Stimulated activated effector memory CD8-positive, alpha-beta T cell treated with anti-CD3 and anti-CD28 coated beads, Interleukin-12 subunit alpha, Interleukin-12 subunit beta, amount 100 ng/mL, for 72 hours (primary cell): ENCODE data around the gene SPRR2A.
"Not testable (repeated sequence)": the region's sequence is repeated elsewhere in the genome, so short reads cannot be mapped to it uniquely, and the experiment has no call there.

ENCODE experiments used
- ATAC-seq: fragments of 150-1000 bp; cut with Tn5 transposase; 2 replicates; pipeline ENCODE4 v1.10.0; 2021
- DNase-seq, 2 donors: peaks; one replicate each; pipeline ENCODE4 v3.0.0; 2021 to 2022; ENCODE audit warnings: low spot score in 2 of 2
- H3K27ac Mint-ChIP-seq: one replicate; pipeline ENCODE4 v1.8.0; 2022; ENCODE audit warnings: mild to moderate bottlenecking, mixed read lengths
- H3K36me3 Mint-ChIP-seq: one replicate; pipeline ENCODE4 v1.8.0; 2022; ENCODE audit warnings: mild to moderate bottlenecking, mixed read lengths
- H3K4me1 Mint-ChIP-seq: one replicate; pipeline ENCODE4 v1.8.0; 2022; ENCODE audit warnings: mixed read lengths
- H3K4me3 Mint-ChIP-seq: one replicate; pipeline ENCODE4 v1.8.0; 2022; ENCODE audit warnings: mild to moderate bottlenecking, mixed read lengths
- H3K9me3 Mint-ChIP-seq: one replicate; pipeline ENCODE4 v1.8.0; 2022; ENCODE audit warnings: mixed read lengths

The SPRR2A gene

DNA sequence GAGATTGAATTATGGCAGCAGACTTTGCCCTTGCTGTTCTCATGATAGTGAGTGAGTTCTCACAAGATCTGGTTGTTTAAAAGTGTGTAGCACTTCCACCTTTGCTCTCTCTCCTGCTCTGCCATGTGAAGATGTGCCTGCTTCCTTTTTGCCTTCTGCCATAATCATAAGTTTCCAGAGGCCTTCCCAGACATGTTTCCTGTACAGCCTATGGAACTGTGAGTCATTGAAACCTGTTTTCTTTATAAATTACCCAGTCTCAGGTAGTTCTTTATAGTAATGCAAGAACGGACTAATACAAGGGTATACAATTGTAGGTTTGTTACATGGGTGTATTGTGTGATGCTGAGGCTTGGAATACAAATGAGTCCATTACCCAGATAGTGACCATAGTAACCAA is 22.1 kb downstream of the SPRR2A start:
- ATAC-seq, result no peak
- no peak for DNase-seq
- no peaks in the 10 kb centered on the region for H3K36me3 Mint-ChIP-seq
- H3K4me1 Mint-ChIP-seq, result no peaks in the 10 kb centered on the region
- no peak overlapping the region for H3K27ac Mint-ChIP-seq
- H3K4me3 Mint-ChIP-seq, result no peak overlapping the region
- H3K9me3 Mint-ChIP-seq, result no peaks in the 10 kb centered on the region

DNA sequence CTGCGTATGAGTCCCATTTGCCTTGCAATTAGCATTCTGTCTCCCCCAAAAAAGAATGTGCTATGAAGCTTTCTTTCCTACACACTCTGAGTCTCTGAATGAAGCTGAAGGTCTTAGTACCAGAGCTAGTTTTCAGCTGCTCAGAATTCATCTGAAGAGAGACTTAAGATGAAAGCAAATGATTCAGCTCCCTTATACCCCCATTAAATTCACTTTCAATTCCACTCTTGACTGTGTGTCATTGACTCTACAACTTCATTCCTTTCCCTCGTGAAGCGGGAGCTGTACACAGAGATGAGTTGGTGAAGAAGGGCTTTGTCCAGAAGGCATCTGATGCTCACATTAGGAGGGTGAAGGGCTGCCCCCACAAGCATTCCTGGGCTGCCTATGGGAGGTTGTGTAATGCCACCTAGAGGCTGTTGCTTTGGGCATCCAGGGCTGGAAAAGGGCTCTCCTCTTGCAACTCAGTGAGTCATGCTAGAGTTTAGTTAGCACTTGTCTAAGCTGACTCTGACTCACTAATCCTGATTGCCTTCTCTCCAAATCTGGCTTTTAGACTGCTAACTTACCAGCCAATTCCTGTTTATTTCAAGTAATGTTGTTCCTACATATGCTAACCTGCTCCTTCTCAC is 24.5 kb downstream of the SPRR2A start:
- Mint-ChIP-seq H3K4me3 (no peak overlapping the region), H3K9me3 (no peaks in the 10 kb centered on the region), H3K27ac (no peak overlapping the region), H3K36me3 (no peaks in the 10 kb centered on the region), H3K4me1 (no peaks in the 10 kb centered on the region)
- DNase-seq, result no peak
- ATAC-seq, result peak; percentile 48

DNA sequence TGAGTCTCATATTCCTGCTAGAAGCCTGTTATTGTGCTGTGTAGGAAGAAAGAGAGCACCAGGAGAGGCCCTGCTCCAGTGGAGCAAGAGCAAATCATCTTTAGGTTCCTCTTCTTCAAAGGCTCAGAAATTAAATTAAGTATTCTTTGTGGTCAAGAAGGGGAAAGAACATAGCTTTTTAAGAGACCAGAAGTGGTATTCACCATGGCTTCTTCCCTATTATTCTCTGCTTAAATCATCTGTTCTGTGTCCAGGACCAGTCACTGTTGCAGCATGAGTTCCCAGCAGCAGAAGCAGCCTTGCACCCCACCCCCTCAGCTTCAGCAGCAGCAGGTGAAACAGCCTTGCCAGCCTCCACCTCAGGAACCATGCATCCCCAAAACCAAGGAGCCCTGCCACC is 25.2 kb downstream of the SPRR2A start:
- H3K4me3 Mint-ChIP-seq, result no peak overlapping the region
- ATAC-seq, result no peak
- no peaks in the 10 kb centered on the region for H3K9me3 Mint-ChIP-seq

DNA sequence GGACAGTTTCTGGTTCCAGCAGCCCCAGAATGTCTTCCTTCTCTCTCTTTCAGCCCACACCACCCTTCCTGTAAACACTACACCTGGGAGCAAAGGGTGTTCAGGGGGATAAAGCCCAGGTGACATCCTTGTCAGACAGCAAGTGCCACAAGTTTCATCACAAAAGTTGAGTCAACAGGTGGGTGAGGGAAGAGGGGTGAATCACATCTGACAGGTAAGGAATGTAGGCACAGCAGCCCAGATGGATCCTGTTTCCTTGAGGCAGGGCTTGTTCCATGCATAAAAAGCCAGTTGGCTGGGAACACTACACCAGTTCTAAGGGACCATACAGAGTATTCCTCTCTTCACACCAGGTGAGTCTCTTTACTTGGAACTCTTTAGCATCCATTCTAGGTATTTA is 26.4 kb downstream of the SPRR2A start, which contains the start of gene SPRR1B:
SPRR1B (plus strand) TSS at position 309 of the 400 bp plus-strand sequence. CDS start 1,143 bp downstream, outside the sequence.
- ATAC-seq (no peak), DNase-seq (no peak)
- no peaks in the 10 kb centered on the region for H3K4me1 Mint-ChIP-seq
- H3K36me3 Mint-ChIP-seq, result no peaks in the 10 kb centered on the region
- no peak within 1 kb of the TSS for H3K4me3 Mint-ChIP-seq
- no peaks in the 10 kb centered on the region for H3K9me3 Mint-ChIP-seq
- no peak within 1 kb of the TSS for H3K27ac Mint-ChIP-seq

More for the DNA sequence above, 25.2 kb downstream of the SPRR2A start:
- no peaks in the 10 kb centered on the region for H3K36me3 Mint-ChIP-seq
- no peak for DNase-seq
- H3K27ac Mint-ChIP-seq, result no peak overlapping the region
- no peaks in the 10 kb centered on the region for H3K4me1 Mint-ChIP-seq

DNA sequence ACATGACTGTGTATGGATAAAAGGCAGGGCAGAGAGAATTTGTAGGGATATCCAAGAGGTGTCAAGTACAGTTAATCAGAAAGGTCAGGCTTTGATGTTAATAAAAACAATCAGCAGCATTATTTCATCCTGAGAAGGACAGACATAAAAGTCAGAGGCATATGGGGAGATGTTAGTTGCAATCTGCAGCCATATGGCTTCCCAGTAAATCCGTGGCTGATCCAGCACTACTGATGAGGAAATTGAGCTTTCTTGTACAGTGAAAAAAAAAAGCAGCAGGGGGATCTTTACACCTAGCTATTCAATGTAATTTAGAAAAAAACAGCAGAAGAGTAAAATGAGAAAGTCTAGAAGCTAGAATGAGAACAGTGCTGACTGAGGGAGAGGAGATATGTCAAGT is 28.5 kb downstream of the SPRR2A start:
- no peaks in the 10 kb centered on the region for H3K36me3 Mint-ChIP-seq
- DNase-seq (no peak), ATAC-seq (no peak)
- no peaks in the 10 kb centered on the region for H3K4me1 Mint-ChIP-seq
- H3K9me3 Mint-ChIP-seq, result no peaks in the 10 kb centered on the region
- H3K27ac Mint-ChIP-seq, result no peak overlapping the region
- H3K4me3 Mint-ChIP-seq, result no peak overlapping the region

DNA sequence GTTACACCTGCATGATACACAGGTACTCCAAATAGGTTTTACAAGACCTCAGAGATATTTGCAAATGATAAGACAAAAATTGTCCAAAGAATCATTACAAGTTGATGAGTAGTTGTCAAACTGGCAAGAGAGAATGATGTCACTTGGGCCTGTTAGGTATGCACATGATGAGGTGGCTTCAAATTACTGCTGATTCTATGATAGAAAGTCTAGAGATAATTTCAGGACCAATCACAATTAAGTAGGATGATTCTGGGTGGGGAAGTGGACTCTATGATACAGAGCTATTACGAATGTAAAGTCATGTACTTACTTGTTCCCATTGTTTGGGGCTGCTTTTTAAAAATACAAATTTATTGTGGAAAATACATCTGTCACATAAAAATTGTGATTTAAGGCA is 31.5 kb downstream of the SPRR2A start:
- H3K36me3 Mint-ChIP-seq, result no peaks in the 10 kb centered on the region
- H3K9me3 Mint-ChIP-seq, result no peaks in the 10 kb centered on the region
- H3K4me1 Mint-ChIP-seq, result no peaks in the 10 kb centered on the region
- DNase-seq, result no peak
- no peak overlapping the region for H3K27ac Mint-ChIP-seq
- no peak for ATAC-seq
- H3K4me3 Mint-ChIP-seq, result no peak overlapping the region

DNA sequence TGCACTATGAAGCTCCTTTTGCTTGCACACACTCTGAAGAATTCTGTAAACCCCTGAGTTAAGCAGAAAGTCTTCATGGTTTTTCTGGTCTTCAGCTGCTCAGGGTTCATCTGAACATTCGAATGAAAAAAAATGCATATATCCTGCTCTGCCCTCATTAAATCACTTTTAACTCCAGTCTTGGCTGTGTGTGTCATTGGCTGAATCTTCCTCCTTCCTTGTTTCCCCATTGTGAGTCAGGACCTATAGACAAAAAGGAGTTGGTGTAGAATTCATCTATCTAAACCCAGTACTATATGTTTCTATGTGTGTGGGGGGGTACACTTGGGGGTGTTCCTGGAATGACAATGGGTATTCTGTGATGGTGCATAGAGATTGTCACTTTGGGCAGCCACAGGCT is 32.9 kb downstream of the SPRR2A start:
- DNase-seq, result no peak
- Mint-ChIP-seq H3K36me3 (no peaks in the 10 kb centered on the region), H3K27ac (no peak overlapping the region), H3K4me1 (no peaks in the 10 kb centered on the region), H3K9me3 (no peaks in the 10 kb centered on the region), H3K4me3 (no peak overlapping the region)
- ATAC-seq, result no peak

DNA sequence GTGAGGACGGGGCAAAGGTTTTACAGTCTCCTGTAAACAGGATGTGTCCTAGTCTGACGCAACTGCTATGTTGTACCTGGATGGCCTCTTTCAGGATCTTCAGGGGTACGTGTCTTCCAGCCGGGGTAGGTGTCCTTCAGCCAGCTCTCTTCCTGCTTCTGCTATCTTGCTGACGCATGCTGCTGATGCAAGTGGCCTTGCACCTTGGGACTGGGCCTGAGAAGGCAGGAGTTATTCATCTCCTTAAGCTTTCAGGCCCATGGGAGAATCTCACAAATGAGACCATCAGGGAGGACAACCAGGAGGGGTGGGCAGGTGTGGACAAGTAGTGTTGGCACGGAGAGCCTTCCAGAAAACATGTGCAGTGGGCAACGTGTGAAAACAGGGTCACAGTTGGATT is 34.2 kb downstream of the SPRR2A start:
- ATAC-seq (no peak), DNase-seq (no peak)
- no peaks in the 10 kb centered on the region for H3K4me1 Mint-ChIP-seq
- H3K9me3 Mint-ChIP-seq, result no peaks in the 10 kb centered on the region
- H3K36me3 Mint-ChIP-seq, result no peaks in the 10 kb centered on the region
- H3K4me3 Mint-ChIP-seq, result no peak overlapping the region
- H3K27ac Mint-ChIP-seq, result no peak overlapping the region

DNA sequence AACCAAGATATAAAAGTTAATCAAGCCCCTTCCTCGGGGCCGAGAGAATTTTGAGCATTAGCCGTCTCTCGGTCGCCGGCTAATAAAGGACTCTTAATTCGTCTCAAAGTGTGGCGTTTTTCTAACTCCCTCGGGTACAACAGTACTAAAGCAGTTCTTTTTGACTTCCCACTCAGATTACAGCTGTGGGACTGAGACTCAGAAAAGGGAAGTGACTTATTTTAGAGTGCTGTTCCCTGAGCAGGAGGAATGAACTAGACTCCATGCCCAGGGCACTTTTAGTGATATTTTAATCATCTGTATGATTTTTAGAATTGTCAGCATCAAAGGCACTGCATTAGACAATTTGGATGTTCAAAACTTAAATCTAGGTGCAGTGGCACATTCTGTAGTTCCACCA is 35.0 kb downstream of the SPRR2A start:
- not testable (repeated sequence) for H3K27ac Mint-ChIP-seq

DNA sequence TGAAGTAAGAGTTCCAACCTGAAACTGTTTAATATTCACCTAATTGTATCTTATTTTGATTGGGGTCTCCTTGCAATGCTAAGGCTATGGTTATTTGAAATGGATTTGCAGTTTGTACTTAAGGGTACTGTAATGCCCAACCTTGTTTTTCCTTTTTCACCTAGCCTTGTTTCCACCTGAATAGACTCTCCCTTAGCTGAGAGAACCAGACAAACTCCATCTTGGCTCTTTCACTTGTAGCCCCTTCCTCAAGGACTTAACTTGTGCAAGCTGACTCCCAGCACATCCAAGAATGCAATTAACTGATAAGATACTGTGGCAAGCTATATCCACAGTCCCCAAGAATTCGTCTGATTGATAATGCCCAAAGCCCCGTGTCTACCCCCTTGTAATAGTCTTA is 35.5 kb downstream of the SPRR2A start:
- H3K27ac Mint-ChIP-seq, ATAC-seq, H3K4me1 Mint-ChIP-seq: not testable (repeated sequence)

More for the DNA sequence above, 35.0 kb downstream of the SPRR2A start:
- not testable (repeated sequence) for H3K9me3 Mint-ChIP-seq, DNase-seq, ATAC-seq, H3K4me3 Mint-ChIP-seq, H3K36me3 Mint-ChIP-seq, H3K4me1 Mint-ChIP-seq

DNA sequence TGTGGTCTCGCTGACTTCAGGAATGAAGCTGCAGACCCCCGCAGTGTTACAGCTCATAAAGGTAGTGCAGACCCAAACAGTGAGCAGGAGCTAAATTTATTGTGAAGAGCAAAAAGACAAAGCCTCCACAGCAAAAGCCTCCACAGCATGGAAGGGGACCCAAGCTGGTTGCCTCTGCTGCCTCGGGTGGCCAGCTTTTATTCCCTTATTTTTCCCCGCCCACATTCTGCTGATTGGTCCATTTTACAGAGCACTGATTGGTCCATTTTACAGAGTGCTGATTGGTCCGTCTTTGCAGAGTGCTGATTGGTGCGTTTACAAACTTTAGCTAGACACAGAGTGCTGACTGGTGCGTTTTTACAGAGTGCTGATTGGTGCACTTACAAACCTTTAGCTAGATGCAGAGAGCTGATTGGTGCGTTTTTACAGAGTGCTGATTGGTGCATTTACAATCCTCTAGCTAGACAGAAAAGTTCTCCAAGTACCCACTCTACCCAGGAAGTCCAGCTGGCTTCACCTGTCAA is 46.0 kb downstream of the SPRR2A start:
- not testable (repeated sequence) for H3K27ac Mint-ChIP-seq, H3K4me1 Mint-ChIP-seq, H3K4me3 Mint-ChIP-seq

More for the DNA sequence above, 35.5 kb downstream of the SPRR2A start:
- not testable (repeated sequence) for H3K9me3 Mint-ChIP-seq, H3K36me3 Mint-ChIP-seq, DNase-seq, H3K4me3 Mint-ChIP-seq

More for the DNA sequence above, 46.0 kb downstream of the SPRR2A start:
- not testable (repeated sequence) for DNase-seq, H3K36me3 Mint-ChIP-seq, ATAC-seq, H3K9me3 Mint-ChIP-seq
